ENCODE results near the gene RALBP1.
"Not testable (repeated sequence)": the region's sequence is repeated elsewhere in the genome, so short reads cannot be mapped to it uniquely, and the experiment has no call there.

The RALBP1 gene

DNA sequence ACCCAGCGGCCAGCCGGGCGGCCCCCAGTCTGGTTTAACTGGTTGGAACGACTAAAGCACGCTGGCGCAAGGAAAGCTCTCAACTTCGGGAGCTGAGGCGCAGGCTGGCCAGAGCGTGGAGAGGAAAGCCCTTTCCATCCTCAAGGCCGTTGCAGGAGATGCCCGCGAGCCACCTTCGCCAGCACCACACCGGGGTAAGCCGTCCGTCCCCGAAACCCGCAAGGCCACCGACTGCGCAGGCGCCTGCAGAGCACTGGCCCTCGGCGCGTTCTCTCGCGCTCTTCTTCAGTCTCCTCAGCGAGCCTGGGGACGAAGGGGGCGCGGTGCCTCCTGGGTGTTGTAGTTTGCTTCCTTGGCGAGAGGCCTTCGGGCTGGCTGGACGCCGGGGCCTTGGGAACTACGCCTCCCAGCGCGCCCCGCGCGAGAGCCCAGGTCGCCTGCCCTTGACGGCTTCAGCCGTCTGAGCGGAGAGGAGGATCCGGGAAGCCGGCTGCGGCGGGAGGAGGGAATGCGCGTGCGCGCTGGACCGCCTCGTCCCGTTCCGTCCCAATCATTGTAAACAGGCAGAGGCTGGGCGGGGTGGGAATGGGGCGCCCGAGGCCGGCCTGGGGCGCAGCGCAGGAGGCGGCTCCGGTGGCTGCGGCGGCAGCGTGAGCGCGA, at the start of gene RALBP1:
TSS of gene RALBP1 (plus strand) at position 531 of the 660 bp plus-strand sequence. CDS start 37,533 bp downstream, outside the sequence.
- peak; percentile 97 for DNase-seq (ENCODE audit: low spot score)
- peak; percentile 47 for TF ChIP-seq CTCF (IDR thresholded peaks at IDR 0.05; ENCODE audit: borderline replicate concordance, control extremely low read depth, extremely low read depth, insufficient read depth, missing control alignments)
- in situ Hi-C loops (cut with MboI; ENCODE audit: low sequenced_read_pairs, unreplicated experiment), result no loop called here

- in situ Hi-C loops (cut with MboI; ENCODE audit: low sequenced_read_pairs, unreplicated experiment), result no loop called here
- no peak for TF ChIP-seq CTCF (IDR thresholded peaks at IDR 0.05; ENCODE audit: borderline replicate concordance, control extremely low read depth, extremely low read depth, insufficient read depth, missing control alignments)
- DNase-seq (ENCODE audit: low spot score), result no peak
Observed at GRCh38 chr18:9426753-9427152, 48.6 kb upstream of the RALBP1 start.

- DNase-seq (ENCODE audit: low spot score), result no peak
- TF ChIP-seq CTCF (IDR thresholded peaks at IDR 0.05; ENCODE audit: borderline replicate concordance, control extremely low read depth, extremely low read depth, insufficient read depth, missing control alignments), result no peak
- in situ Hi-C loops (cut with MboI; ENCODE audit: low sequenced_read_pairs, unreplicated experiment), result no loop called here
Observed at GRCh38 chr18:9428301-9428706, 47.0 kb upstream of the RALBP1 start.

- no peak for DNase-seq (ENCODE audit: low spot score)
- in situ Hi-C loops (cut with MboI; ENCODE audit: low sequenced_read_pairs, unreplicated experiment), result no loop called here
Observed at GRCh38 chr18:9428862-9429661, 46.3 kb upstream of the RALBP1 start.

GRCh38 chr18:9429662-9429993, 45.7 kb upstream of the RALBP1 start:
- in situ Hi-C loops (cut with MboI; ENCODE audit: low sequenced_read_pairs, unreplicated experiment), result no loop called here
- TF ChIP-seq CTCF (IDR thresholded peaks at IDR 0.05; ENCODE audit: borderline replicate concordance, control extremely low read depth, extremely low read depth, insufficient read depth, missing control alignments), result no peak

More at GRCh38 chr18:9428862-9429661, 46.3 kb upstream of the RALBP1 start:
- TF ChIP-seq CTCF (IDR thresholded peaks at IDR 0.05; ENCODE audit: borderline replicate concordance, control extremely low read depth, extremely low read depth, insufficient read depth, missing control alignments), result no peak

DNA sequence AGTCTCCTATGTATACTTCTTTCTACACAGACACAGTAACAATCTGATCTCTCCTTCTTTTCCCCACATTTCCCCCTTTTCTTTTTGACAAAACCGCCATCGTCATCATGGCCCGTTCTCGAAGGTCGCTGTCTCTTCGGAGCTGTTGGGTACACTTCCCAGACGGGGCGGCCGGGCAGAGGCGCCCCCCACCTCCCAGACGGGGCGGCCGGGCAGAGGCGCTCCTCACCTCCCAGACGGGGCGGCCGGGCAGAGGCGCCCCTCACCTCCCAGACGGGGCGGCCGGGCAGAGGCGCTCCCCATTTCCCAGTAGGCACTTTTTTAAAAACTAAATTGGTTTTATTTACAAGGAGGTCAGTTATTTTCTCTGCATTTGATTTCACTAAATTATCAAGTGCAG, 45.0 kb upstream of the RALBP1 start:
- in situ Hi-C loops (cut with MboI; ENCODE audit: low sequenced_read_pairs, unreplicated experiment), result not testable (repeated sequence)

More at GRCh38 chr18:9429662-9429993, 45.7 kb upstream of the RALBP1 start:
- DNase-seq (ENCODE audit: low spot score), result no peak

DNA sequence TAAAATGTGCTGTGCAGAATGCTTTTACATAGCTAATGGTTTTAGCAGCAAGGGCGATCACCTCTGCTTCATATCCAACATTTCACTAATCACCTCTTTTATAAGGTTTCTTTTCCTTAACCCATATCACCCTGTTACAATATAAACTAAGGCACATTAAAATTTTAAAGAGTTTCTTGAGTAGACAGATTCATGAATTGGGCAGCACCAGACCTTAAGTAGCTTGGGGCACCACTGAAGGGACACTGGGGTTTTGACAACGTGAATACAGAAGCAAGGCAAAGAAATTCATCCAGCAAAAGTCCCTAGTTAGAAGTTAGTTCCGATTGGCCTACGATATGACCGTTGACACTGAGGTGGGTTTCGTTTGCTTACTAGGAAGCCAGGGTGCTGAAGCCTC, 44.0 kb upstream of the RALBP1 start:
- in situ Hi-C loops (cut with MboI; ENCODE audit: low sequenced_read_pairs, unreplicated experiment), result no loop called here
- no peak for DNase-seq (ENCODE audit: low spot score)
- no peak for TF ChIP-seq CTCF (IDR thresholded peaks at IDR 0.05; ENCODE audit: borderline replicate concordance, control extremely low read depth, extremely low read depth, insufficient read depth, missing control alignments)

More for the DNA sequence above, 45.0 kb upstream of the RALBP1 start:
- not testable (repeated sequence) for DNase-seq (ENCODE audit: low spot score)

DNA sequence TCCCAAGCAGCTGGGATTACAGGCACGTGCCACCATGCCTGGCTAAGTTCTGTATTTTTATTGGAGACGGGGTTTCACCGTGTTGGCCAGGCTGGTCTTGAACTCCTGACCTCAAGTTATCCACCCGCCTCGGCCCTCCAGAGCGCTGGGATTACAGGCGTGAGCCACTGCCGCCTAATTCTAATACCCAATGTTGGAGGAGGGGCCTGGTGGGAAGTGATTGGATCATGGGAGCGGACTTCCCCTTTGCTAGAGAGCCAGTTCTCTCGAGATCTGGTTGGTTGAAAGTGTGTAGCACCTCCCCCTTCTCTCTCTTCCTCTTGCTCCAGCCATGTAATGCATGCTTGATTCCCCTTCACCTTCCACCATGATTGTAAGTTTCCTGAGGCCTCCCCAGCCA, 42.2 kb upstream of the RALBP1 start:
- DNase-seq (ENCODE audit: low spot score); in situ Hi-C loops (cut with MboI; ENCODE audit: low sequenced_read_pairs, unreplicated experiment): not testable (repeated sequence)

All from GM13976 (cell line).